NCI-H2029 (cell line): ENCODE data around the gene ATP10B.

ENCODE experiments used
- DNase-seq: peaks from one replicate; lab custom pipeline; 2025; lab: John Stamatoyannopoulos, UW

ATP10B gene

DNA sequence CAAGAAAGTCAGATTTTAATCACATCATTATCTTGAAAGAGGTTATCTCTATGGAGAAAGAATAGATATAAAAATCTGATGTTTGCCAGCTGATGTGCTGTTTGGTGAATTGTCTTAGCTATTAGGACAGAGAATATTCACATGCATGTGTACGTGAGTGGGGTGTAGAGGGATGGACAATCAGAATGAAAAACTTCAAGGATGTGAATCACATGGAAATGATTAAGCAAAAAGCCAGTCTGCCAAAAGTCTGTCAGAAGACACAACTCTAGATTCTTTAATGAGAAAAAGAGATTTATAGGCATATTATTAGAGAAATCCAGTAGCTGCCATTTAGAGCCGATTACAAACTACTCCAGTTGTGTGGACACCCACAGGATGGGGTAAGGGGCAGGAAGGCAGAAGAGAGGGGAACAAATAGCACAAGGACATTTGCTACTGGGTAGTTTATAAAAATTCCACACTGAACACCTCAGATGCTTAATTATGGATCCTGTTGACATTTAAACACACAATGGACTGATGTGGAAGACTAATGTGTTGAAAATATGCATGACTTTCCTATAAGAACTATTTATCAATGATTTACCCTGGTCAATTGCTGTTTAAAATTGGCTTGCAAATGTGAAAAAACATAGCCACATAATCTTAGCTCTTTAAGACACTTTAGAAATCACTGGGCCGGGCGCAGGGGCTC lies 302.9 kb downstream of the ATP10B start:
- no peak for DNase-seq

DNA sequence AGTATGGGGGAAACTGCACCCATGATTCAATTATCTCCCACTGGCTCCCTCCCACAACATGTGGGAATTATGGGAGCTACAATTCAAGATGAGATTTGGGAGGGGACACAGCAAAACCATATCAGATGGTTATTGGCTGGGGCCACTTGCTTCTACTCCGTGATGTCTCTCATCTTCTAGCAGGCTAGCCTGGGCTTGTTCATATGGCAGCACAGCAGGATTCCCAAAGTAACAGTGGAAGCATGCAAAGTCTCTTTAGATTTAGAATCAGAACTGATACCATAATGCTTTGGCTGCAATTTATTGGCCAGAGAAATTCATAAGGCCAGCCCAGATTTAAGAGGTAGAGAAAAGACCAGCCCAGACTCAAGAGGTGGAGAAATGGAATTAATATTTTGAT lies 304.1 kb downstream of the ATP10B start:
- no peak for DNase-seq

DNA sequence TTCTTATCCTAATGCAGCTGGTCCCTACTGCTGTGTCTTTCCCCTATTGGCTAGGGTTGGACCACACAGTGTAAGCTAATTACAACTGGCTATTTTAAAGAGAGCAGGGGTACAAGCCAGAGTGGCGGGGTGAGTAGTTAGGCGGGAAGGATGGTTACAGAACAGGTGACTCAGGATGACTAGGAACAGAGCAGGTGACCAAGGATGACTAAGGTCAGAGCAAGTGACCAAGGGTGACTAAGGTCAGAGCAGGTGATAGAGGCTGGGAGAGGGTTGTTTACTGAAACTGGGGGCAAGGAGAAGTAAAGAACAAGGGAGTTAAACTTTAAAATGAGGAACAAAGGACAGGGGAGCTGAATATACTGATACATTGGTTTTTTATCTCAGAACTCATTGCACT lies 304.9 kb downstream of the ATP10B start:
- DNase-seq, result no peak

DNA sequence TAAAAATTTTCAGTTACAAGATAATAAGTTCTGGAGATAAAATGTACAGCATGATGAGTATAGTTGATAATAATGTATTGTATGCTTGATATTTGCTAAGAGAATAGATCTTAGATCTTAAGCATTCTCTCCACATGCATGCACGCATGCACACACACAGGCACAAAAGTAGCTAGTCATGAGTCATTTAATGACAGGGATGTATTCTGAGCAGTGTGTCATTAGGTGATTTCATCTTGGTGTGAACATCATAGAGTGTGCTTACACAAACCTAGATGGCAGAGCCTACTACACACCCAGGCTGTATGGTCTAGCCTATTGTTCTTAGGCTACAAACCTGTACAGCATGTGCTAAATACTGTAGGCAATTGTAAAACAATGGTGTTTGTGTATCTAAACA lies 306.2 kb downstream of the ATP10B start:
- DNase-seq, result no peak

DNA sequence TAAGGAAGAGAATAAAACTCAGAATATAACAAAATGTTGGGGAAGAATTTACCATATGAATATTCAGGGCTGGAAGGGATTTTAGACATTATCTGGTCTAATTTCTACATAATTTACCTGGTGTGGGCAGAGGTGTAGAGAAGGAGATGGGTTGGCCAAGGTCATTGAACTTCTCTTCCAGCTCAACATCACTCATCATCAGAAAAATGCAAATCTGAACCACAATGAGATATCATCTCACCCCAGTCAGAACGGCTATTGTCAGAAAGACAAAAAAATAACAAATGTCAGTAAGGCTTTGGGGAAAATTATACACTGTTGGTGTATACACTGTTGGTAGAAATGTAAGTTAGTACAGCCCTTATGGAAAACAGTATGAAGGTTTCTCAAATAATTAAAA lies 308.6 kb downstream of the ATP10B start:
- no peak for DNase-seq

DNA sequence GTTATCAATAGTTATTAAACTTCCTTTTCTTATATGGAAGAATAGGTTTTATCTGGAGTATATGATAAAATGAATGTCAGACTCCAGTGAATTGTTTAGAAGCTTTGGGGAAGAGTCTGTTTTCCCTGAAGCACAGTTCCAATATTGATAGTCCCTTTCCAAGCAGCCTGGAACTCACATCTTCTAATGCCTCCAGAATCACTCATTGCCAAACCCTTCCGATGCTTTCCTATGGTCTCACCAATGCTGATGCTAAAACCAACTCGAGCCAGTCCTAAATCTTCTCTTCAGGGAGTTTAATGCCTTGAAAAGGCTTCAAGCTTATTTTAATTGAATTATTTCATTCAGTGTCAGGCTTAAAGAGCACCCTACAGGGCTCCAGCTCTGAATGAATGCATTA lies 309.2 kb downstream of the ATP10B start:
- no peak for DNase-seq

DNA sequence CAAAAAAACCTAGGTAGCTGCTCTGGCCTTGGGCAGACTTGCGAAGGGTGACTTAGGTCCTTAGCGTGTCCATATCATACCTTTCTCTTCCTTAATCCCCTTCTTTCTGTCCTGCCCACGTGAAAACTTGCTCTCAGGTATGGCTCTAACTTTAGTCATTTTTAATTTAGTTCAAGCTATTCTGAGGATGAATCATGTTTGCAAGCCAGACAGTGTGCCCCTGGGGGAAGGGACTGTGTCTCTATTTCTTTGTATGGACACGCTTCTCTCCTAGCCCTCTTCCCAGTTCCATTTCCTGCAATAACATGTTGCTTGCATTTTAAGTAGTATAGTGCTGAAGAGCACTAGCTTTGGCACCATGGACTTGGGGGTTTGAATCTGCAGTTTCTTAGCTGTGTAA lies 309.7 kb downstream of the ATP10B start:
- DNase-seq, result no peak

DNA sequence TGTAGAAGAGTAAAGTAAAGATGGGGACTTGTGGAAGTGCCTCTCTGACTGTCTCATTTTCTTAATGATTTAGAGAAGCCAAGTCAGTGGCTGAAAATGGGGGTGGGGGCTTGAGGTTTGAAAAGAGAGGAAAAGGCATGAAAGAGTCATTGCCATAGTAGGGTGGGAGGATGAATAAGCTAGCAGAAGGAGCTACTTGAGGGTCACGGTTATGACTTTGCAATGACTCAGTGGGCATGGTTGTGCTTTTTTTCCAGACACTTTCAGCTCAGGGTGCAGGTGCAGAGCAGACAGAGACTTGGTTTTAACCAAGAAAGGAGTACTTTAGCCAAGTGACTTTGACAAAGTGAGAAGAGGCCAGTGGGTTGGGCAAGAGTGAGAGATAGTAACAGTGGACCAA lies 312.6 kb downstream of the ATP10B start:
- DNase-seq, result no peak

DNA sequence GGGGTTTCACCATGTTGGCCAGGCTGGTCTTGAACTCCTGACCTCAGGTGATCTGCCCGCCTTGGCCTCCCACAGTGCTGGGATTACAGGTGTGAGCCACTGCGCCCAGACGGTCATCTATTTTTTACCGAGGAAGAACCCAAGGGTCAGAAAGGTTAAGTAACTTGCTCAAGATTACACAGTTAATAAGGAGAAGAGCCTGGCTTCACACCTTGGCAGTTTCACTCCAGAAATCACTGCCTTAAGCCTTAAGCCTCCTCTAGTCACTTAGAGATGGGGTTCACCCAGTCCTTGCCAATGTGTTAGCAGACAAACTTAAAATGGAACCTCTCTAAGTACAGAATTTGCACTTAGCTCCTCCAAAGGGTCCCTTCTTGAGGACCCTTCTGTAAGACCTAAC lies 314.1 kb downstream of the ATP10B start:
- DNase-seq, result no peak

DNA sequence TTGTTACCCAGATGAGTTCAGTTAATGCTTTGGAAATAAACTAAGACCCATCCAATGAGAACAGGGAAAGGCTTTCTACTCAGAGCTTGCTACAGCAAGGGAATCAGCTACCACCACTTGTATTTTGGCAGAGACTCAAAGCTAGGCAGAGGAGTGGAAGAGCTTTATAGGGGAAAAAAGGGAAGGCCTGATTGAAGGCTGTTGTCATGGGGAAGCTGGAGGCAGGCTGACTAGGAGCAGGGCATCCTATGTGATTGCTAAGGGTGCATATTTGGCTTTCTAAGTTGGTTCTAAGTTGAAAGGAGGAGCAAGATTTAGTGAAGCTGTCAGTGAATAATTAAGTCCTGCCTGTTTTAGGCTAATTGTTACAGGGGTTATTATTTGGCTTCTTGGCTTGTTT lies 314.9 kb downstream of the ATP10B start:
- DNase-seq, result no peak

DNA sequence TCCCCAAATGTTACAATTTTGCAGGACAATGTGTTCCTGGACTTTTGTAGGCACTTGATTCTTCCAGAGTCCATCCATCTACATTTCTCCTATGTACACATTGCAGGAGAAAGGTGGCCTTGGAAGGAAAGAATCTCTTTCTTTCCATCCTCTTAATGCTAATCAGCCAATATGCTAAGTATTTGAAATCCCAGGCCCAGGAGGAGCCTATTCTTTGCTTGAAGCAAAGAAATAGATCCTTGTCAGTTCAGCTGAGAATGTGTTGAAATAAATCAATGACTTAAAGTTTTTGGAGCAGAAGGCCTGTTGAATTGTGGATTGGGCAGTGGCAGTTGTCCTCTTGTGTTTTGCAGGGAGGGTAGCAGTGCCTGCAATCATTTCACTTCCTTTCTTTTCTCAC lies 317.1 kb downstream of the ATP10B start:
- DNase-seq, result no peak

DNA sequence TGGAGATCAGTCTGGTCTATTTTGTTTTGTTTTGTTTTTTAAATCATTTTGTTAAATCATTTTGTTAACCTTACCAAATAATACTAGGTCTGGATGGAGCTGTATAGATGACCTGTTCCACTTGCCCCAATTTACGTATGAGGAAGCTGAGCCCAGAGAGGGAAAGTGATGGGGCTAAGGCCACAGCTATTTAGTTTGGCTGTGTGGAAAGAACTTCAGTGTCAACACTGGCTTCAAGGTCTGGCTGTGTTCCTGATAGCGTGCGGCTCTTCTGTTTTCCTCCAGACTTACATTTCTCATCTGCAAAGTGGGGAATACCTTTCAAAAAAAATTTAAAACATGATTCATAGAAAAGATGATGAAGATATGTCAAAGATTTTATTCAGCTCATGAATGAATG lies 317.9 kb downstream of the ATP10B start:
- DNase-seq, result no peak

DNA sequence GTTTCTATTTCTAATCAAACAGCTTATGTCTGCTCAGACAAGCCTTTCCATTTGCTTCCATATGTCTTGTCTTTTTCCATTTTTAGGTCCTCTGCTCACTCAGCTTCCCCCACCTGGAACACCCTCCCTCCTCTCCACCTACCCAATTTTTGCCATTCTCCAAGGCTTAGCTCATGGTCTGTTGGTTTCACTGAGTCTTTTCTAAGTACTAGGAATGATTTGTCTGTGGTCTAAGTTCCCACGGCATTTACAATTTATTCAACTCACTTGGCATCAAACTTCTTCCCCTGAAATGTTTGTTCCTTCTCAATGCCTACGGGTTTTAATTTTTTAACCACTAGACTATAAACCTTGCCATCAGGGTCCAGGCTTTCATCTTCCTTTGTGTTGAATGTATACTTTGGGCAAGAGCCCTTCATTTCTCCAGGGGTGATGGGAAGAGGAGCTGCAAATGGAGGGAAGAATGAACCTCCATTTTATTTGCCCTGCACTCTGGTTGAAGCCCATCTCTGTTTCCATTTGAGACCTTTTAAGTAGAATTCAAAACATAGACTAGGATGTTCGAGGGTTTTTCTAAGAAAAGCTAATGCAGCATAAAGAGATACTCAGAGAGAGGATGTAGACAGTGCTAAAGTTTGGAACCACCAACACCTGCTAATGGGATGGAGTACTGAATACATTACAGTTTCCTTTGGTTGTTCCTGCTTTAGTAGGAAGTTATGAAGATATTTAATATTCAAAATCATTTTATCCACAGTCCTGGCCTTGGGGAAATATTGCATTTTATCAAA lies 326.3 kb downstream of the ATP10B start:
- no peak for DNase-seq

DNA sequence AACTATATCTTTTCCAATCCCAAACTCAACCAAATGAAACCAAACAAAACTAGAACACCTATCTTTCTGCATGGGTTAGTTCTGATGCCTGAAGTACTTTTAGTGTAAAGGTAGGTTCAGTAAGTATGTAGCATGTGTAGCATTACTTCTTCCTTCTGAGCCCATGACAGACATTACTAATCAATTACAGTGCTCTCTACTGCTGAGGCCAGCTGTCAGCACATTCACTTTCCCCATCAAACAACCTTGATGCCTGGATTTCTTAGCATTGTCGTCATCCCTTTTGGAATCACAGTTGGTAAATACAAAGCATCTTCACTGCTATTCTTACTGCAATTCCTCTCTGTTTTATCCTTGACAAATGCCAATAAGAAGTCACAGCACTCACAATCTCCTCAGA lies 327.2 kb downstream of the ATP10B start:
- no peak for DNase-seq

DNA sequence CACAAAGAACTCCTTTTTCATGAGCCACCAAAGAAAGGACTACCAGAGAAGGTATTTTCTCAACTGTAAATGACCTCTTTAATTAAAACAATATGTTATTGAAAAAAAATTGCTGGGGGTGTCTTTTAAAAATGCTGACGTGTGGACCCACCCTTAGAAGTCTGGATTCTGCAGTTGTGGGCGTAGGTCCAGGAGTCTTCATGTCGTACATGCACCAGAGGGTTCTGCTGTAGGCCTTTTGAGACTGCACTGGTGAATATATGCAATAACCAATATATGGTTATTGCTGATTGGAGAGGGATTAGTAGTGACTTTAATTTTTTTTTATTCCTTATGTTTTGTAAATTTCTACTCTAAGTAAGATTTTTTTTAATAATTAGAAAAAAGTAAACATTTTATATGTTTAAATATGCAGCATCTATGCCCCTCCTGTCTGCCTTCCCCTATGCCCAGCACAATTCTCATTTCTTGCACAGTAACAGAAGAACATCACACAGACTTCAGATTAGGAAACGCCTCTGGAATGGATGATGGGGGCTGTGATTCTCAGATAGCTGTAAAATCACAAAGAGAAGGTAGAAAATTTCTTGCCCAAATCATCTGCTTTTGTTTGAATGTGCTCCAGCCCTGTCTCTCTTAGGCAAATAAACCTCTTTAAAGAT lies 328.4 kb downstream of the ATP10B start:
- no peak for DNase-seq

DNA sequence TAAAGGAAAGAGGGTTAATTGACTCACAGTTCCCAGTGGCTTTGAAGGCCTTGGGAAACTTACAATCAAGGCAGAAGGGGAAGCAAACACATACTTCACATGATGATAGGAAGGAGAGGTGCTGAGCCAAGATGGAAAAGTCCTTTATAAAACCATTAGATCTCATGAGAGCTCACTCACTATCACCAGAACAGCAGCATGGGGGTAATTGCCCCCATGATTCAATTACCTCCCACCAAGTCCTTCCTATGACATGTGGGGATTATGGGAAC lies 330.7 kb downstream of the ATP10B start:
- DNase-seq, result no peak

DNA sequence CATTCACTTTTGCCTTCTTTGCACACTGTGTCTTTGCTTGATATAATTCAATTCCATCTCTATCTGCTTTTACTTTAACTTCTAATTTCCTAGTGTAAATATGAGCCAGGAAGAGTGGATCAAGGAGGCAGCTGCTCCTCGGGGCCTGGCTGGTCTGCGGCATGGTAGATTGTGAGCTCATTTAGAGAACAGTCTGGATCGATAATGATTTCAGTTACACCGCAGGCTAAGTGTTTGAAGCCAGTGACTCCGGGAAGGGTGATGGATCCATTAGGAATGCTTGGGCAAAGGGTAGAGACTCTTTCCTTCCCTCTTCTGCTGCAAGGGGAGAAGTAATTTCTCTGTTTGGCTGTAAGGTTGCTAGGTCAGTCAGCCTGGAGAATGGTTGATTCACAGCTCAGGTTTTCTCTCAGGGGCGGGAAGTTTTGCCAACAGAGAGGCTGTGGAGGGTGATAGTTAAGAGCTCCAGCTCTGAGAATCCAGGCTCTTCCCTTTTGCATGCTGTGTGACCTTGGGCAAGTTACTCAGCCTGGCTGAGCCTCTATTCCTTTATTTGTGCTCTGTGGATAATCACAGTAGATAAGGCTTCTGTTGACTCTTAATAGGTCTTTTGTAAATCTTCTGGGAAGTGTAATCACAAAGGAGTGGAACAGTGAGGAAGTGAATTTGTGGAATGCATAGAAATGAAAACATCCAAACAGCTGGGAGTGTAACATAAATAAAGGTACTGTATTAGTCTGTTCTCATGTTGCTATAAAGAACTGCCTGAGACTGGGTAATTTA lies 331.2 kb downstream of the ATP10B start:
- DNase-seq, result no peak

DNA sequence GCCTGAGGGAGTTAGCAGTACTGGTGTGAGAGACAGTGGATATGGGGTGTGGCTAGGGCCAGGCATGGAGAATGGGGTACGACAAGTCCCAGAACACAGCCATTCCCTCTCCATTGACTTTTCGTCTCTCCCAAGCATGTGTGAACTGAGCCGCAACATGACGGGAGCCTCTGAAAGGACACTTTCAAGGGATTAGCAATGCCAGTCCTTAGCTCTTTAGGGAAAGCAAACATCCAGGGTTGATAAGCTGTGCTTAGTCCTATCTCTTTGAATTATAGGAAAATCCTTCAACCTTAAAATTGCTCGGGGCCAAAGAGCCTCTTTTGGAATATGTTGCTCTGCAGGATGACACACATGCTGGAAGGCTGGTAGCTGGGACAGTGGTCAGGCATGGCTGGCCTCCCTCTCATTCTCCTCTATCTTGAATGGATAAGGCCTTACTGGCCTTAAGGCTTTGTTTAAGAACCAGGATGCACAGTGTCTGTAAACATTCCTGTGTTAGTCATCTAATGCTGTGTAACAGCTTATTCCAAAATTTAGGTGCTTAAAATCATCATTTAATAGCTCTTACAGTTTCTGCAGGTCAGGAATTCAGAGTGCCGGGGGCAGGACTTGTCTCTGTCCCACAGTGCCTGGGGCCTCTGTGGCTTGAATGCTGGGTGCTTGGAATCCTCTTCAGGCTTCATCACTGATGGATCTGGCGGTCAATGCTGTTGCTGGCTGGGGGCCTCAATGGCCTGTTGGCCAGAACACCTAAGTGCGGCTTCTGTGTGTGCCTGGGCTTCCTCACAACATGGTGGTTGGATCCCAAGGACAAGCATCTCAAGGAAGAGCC lies 335.1 kb downstream of the ATP10B start:
- no peak for DNase-seq

DNA sequence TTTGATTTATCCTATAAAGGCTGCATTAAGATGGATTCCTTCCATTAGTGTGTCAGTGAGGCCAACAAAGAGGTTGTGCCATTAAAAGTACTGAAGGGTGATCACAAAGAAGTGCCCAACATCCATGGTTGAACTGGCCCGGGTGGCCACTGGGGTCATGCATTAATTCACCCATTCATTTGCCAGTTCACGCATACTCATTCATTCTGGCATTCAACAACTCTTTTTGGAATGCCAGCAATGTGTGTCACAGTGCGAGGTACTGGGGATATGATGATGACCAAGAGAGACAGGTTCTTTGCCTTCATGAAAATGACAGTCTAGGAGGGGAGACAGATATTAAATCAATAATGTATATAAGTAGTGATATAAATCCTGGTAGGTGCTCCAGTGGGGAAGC lies 337.1 kb downstream of the ATP10B start:
- DNase-seq, result no peak

DNA sequence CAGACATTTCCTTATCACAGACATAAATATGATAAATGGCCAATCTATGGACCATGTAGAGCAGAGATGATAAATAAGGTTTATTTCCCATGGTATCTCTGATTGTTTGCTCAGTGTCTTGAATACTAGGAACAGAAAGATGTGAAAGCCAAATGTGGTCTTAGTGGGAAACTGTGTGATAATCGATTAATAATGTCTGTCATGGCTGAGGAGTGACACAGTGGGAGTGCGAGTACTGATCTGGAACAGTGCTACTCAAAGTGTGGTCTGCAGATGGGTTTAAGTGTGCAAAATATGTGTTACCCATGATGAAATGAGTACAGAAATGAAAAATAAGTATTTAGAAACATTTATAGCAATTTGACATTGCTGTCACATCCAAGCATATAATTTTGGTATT lies 337.8 kb downstream of the ATP10B start:
- no peak for DNase-seq

DNA sequence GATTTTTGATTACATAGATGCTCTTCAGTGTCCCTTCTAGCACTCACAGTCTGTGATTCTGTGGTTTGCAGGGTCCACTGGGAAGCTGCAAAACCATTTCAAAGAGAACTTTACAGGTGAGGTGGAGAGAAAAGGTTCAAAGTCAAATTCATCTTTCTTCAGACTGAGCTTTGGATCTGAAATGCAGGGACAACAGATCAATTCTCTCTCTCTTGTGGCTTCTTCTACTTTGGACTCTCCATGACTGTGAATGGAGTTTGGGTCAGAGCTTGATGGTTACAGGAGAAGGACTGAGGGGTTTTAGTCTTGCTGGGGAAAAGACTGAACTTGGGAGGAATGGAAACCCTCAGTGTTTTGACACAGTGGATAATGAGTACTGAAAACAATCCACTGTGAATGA lies 338.5 kb downstream of the ATP10B start:
- no peak for DNase-seq
